ENCODE data around the gene TFDP1.
"Not testable (repeated sequence)": the region's sequence is repeated elsewhere in the genome, so short reads cannot be mapped to it uniquely, and the experiment has no call there.

Gene TFDP1

GRCh38 chr13:113621046-113621445 is 36.5 kb downstream of the TFDP1 start:
- DNase-seq: no peak

GRCh38 chr13:113621498-113621897 is 36.9 kb downstream of the TFDP1 start:
- DNase-seq: not testable (repeated sequence)

GRCh38 chr13:113621986-113622550 is 37.5 kb downstream of the TFDP1 start:
- DNase-seq: not testable (repeated sequence)

- no peak for DNase-seq
These were observed 38.4 kb downstream of the TFDP1 start for GRCh38 chr13:113622791-113623490.

- DNase-seq: no peak
These were observed 39.1 kb downstream of the TFDP1 start for GRCh38 chr13:113623491-113624234.

- DNase-seq: no peak
These were observed 39.7 kb downstream of the TFDP1 start for GRCh38 chr13:113624235-113624587.

- not testable (repeated sequence) for DNase-seq
These were observed 40.2 kb downstream of the TFDP1 start for GRCh38 chr13:113624640-113625304.

GRCh38 chr13:113625965-113626721 is 41.6 kb downstream of the TFDP1 start:
- DNase-seq: no peak

- DNase-seq: no peak
These were observed 42.6 kb downstream of the TFDP1 start for GRCh38 chr13:113627136-113627535.

- DNase-seq: no peak
These were observed 44.0 kb downstream of the TFDP1 start for GRCh38 chr13:113628291-113629270.

GRCh38 chr13:113629866-113630265 is 45.3 kb downstream of the TFDP1 start:
- DNase-seq: no peak

GRCh38 chr13:113630296-113630695 is 45.7 kb downstream of the TFDP1 start:
- no peak for DNase-seq

- DNase-seq: no peak
These were observed 46.3 kb downstream of the TFDP1 start for GRCh38 chr13:113630804-113631203.

- DNase-seq: no peak
These were observed 47.0 kb downstream of the TFDP1 start for GRCh38 chr13:113631341-113632095.

GRCh38 chr13:113632706-113633484 is 48.3 kb downstream of the TFDP1 start:
- DNase-seq: no peak

GRCh38 chr13:113633485-113633873 is 48.9 kb downstream of the TFDP1 start:
- no peak for DNase-seq

- DNase-seq: no peak
These were observed 49.9 kb downstream of the TFDP1 start for GRCh38 chr13:113634279-113635047.

- no peak for DNase-seq
These were observed 50.5 kb downstream of the TFDP1 start for GRCh38 chr13:113635048-113635420.

GRCh38 chr13:113635709-113636108 is 51.2 kb downstream of the TFDP1 start:
- no peak for DNase-seq

Data from activated CD4-positive, alpha-beta T cell treated with anti-CD3 and anti-CD28 coated beads, Interleukin-2, amount 50 U/mL, for 4 hours (primary cell).